Right renal pelvis (tissue), 4 donors: Measurements from ENCODE around the gene TTC38. TPM values are rescaled to one million over a fixed set of nuclear protein-coding genes. Genes with fewer than 3 reads are reported as not detected.

Source experiments
- DNase-seq, 4 donors: peaks; one replicate each; pipeline ENCODE4 v3.0.0-alpha.2; 2013; ENCODE audit warnings: low read depth in 4 of 4, low spot score in 3 of 4, missing footprints in 1 of 4
- polyA plus RNA-seq, 4 donors: library from polyadenylated mRNA; unstranded; fragments of 120-200 nt; gene quantifications; one replicate each; pipeline ENCODE4 v1.2.1, GENCODE V29; 2013; ENCODE audit not compliant: insufficient read length in 4 of 4

The TTC38 gene
- polyA plus RNA-seq, 4 donors = 45.5 to 68.1 (median 53.0) TPM

GRCh38 chr22:46275455-46276122 is 7.8 kb downstream of the TTC38 start:
- DNase-seq = no peak

- DNase-seq = no peak
Measured at GRCh38 chr22:46276563-46276962, 8.8 kb downstream of the TTC38 start.

- no peak for DNase-seq
Measured at GRCh38 chr22:46278656-46279645, 11.1 kb downstream of the TTC38 start.

GRCh38 chr22:46280063-46280817 is 12.4 kb downstream of the TTC38 start:
- no peak for DNase-seq

GRCh38 chr22:46280999-46281623 is 13.3 kb downstream of the TTC38 start:
- DNase-seq = no peak

- no peak for DNase-seq
Measured at GRCh38 chr22:46281866-46282678, 14.3 kb downstream of the TTC38 start.

GRCh38 chr22:46286006-46286405 is 18.2 kb downstream of the TTC38 start:
- DNase-seq = no peak

GRCh38 chr22:46286941-46287872 is 19.4 kb downstream of the TTC38 start:
- no peak for DNase-seq

GRCh38 chr22:46287873-46288751 is 20.3 kb downstream of the TTC38 start:
- no peak for DNase-seq

GRCh38 chr22:46288846-46289243 is 21.0 kb downstream of the TTC38 start:
- no peak for DNase-seq

GRCh38 chr22:46289244-46289891 is 21.6 kb downstream of the TTC38 start:
- DNase-seq = no peak

- DNase-seq = no peak
Measured at GRCh38 chr22:46290121-46290842, 22.5 kb downstream of the TTC38 start.

GRCh38 chr22:46290843-46291785 is 23.3 kb downstream of the TTC38 start:
- no peak for DNase-seq

- DNase-seq = no peak
Measured at GRCh38 chr22:46292173-46292572, 24.4 kb downstream of the TTC38 start.

GRCh38 chr22:46292732-46293131 is 24.9 kb downstream of the TTC38 start:
- DNase-seq = no peak
